HG02973 (cell line): Measurements from ENCODE around the gene IL10RB.
"Not testable (repeated sequence)": the region's sequence is repeated elsewhere in the genome, so short reads cannot be mapped to it uniquely, and the experiment has no call there.

Experiments used
- ATAC-seq: cut with Tn5 transposase; IDR thresholded peaks from one replicate; pipeline ENCODE4 v1.9.1; 2021; ENCODE audit warnings: moderate library complexity; ENCODE audit not compliant: unreplicated experiment

Gene IL10RB

DNA sequence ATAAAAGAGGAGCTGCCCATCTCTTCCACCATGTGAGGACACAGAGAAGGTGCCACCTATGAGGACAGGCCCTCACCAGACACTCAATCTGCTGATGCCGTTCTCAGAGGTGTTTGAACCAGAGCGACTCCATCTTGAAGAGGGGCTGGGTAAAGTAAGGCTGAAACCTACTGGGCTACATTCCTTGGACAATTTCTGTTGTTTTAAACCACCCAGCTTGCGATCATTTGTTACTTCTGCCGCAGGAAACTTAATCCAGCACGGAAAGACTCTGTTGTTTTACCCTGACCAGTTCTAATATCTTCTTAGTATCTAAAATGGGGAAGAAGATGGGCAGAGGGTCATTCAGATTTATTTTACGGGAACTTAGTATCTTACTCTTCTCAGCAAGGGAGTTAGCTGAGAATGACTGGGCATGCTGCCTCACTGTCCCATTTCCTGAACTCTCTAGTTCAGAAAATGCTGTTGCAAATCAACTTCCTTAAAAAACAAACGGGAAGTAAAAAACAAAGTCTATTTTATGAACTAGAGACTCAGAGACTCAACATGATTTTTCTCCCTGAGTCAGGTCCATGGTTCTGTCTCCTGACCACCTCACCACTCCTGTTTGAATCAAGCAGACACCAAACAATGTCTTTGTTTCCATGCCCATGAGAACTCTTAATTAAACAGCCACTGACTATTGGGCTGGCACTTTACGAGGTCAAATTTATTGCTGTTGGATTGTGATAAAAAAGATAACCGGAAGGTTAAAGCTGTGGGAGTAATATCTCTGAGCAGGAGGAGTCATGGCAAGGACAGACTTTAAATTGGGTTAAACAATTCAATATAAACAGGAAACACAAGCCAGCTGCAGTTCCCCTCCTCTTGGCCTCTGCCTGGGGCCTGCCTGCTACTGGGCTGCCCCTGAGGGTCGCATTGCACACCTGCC, 34.8 kb downstream of the IL10RB start:
- ATAC-seq = no peak

DNA sequence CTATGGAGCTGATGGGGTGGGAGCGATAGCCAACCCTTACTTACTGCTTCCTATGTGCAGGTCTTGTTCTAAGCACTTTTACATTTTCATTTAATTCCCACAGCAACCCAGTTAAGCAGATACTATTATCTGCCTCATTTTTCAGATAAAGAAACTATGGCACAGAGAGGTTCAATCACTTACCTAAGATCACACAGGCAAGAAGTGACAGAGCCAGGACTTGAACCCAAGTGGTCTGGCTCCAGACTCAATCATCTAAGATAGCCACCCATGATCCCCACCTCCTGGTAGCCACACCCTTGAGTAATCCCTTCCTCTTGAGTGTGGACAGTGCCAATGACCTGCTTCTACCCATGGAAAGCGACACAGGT, 35.5 kb downstream of the IL10RB start:
- no peak for ATAC-seq

DNA sequence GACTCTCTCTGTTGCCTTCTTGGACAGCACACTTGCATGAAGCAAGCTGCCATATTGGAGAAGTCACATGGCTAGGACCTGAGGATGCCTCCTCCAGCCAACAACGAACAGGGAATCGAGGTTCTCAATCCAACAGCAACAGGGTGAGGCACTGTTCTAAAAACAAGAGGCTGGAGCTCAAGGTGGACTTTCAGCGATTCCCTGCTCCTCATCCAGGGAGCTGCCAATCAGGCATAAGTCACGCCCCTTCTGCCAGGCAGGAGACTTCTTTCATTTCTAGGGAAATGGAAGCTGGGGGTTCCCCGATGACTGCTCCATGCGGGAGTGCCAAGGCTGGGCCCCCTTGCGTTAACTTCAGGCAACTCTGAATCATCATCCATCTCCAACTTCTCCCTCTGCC, 35.9 kb downstream of the IL10RB start:
- no peak for ATAC-seq

DNA sequence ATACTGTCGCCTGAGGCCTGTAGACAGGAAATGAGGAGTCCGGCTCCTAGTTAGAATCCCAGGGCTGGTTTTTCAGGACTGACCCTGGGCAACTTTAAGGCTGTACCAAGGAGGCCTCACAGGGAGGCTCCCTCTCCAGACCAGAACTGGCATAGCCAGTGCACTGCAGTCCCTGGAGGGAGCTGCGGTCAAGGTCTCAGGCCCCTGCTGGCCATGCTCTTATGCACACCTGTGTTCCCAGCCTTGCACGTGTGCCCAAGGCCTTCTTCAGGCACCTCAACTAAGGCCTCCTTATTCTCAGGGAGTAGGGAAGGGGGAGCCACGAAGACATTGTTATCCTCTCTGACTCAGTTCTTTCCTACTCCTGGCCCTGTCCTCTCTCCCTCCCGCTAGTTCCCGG, 36.6 kb downstream of the IL10RB start:
- ATAC-seq = no peak

DNA sequence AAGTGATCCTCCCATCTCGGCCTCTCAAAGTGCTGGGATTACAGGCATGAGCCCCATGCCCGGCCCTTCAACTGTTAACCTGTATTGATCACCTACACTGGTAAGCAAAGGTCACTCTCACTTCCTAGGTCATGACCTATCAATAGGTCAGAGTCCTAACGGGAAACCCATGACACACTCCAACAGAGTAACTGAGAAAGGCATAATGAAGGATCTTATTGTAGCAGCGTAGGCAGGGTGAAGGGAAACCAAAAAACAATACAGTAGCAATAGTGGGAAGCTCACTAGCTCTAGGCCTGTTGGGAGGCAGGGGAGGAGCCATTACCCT, 39.1 kb downstream of the IL10RB start:
- ATAC-seq = no peak

DNA sequence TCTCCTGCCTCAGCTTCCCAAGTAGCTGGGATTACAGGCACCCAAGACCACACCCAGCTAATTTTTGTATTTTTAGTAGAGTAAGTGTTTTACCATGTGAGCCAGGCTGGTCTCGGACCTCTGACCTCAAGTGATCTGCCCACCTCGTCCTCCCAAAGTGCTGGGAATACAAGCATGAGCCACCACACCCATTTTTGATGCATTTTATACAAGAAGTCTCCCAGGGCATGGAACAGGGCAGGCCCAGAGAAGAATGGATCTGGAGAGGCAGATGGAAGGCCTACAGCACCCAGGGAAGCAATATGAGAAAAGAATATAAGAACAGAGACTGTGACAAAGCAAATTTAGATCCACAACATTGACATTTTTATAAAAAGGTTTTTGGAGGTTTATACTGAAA, 39.8 kb downstream of the IL10RB start:
- no peak for ATAC-seq

DNA sequence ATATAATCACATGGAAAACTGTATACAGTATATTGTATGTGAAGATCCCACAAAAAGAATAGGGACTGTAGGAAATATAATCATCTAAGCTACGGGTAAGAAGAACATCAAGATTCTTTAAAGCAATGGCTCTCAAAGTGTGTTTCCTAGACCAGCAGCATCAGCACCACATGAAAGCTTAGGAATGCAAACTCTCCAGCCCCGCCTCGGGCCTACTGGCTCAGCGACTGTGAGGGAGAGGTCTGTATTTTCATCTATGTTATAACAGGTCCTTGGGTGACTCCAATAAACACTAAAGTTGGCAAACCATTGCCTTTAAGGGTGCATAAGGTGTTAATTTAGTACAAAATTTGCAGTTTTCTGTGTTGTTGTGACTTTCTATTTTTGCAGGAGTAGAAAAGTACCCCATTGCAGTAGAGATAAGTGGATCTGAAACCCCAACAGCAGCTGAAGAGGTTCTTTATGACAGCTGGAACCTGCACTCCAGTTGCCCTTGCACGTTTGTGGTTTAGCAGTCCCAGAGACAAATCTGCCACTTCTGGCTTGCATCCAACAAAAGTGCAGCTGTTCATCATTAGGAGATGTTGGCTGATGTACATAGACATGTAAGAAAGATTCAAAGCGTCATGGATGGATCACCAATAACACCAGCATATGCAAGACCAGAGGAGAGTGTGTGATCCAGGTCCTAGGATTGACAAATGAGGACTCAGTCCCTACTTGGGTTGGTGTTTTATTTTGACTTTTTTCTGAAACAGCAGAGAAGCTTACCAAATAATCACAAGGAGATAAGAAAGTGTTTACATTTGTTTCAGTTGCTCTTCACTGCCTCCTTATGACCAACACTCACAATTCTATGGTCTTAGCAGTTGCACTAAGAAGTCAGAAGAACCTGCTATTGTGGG, 42.7 kb downstream of the IL10RB start:
- peak; percentile 77 for ATAC-seq

DNA sequence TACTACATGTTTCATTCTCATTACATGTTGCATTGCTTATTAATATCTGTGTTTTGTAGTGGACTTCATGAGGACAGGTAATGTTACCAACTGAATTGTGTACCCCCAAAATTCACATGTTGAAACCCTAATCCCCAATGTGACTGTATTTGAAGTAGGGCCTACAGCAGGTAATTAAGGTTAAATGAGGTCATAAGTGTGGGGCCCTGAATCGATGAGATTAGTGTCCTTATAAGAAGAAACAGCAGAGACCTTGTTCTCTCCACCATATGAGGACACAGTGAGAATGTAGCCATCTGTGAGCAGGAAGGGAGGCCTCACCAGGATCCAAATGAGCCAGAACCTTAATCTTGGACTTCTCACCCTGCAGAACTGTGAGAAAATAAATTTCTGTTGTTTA, 43.6 kb downstream of the IL10RB start:
- no peak for ATAC-seq

DNA sequence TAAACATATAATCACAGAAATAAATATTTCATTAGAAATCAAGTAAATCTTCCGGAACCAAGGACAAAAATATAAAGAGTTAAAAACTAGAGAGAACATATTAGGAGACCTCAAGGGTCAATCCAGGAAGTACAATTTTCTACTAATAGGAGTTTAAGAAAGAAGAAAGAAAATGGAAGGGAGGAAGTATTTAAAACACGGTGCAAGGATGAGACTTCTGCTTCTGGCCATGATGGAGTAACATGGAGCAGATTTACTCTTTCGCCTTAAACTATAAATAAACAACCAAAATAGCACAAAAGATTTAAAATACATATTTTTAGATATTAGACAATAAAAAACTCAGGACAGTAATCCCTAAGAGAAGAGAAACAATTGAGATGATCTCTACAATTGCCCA, 46.0 kb downstream of the IL10RB start:
- no peak for ATAC-seq

DNA sequence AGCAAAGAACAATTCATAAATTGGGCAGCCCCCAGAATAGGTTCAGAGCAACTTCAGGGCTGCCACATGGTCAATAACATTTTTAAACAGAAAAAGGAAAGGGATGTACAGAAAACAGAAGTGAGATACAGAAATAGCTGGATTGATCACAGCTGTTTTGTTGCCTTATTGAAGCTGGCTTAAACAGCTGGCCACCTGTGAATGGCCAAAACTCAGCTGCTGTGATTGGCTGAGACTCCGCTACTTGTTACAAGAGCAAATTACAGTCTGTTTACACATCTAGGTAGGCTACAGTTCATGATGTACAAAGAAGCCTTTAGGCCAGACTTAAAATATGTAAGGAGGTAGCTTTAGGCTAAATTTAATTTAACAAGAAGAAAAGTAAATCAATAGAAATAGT, 47.0 kb downstream of the IL10RB start:
- ATAC-seq = no peak

DNA sequence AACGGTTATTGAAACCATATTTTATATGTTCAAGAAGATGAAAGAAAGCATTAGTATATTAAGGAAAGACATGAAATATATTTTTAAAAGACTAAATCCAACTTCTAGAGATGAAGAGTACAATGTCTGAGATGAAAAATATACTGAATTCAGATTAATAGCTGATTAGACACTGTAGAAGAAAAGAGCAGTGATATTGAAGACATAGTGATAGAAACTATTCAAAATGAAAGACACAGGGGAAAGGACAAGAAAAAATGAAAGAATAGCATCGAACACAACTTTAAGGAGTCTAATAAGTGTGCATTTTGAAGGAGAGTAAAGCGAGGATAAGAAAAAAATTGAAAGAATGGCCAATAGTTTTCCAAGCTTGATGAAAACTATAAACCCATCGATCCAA, 47.4 kb downstream of the IL10RB start:
- ATAC-seq = no peak

DNA sequence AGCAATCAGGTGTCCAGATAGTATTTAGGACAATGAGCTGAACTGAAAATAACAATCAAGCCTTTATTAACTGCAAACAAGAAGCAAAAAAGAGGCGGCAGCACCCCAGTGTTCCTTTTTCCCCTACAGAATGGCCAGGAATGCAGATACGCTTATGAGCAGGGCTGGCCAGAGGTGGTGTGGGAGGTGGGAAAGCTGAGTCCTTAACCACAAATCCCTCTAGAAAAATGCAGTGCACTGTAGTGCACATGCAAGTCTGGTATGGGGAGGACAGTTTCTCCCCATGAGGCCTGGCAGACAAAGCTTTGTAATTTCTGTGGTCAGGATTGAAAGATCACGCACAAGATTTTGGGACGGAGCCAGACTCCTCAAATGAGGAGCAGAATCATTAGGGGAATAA, 47.9 kb downstream of the IL10RB start:
- ATAC-seq = no peak

DNA sequence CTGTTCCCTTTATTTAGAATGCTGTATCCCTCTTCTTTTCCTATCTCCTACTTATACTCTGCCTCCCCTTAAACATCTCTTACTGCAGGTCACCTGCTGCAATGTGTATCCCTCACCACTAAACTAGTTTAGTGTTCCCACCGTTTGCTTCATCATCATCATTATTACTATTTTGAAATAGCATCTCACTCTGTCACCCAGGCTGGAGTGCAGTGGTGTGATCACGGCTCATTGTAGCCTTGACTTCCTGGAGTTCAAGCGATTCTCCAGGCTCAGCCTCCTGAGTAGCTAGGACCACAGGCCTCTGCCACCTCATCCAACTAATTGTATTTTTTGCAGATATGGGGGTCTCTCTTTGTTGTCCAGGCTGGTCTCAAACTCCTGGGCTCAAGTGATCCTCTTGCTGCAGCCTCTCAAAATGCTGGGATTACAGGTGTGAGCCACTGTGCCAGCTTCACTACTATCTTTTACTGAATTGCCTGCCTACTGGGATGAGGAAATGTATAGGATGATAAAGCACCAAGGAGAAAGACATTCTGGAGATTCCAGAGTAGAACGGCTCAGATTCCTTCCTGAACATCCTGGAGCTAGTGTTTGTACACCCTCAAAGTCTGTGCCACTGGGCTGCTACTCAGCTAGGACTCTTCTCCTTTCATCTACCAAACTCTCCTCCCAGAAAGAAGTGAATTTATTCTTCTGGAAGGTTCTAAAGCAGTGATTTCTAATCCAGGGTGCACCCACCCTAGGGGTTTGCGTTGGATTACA, 50.0 kb downstream of the IL10RB start:
- no peak for ATAC-seq

DNA sequence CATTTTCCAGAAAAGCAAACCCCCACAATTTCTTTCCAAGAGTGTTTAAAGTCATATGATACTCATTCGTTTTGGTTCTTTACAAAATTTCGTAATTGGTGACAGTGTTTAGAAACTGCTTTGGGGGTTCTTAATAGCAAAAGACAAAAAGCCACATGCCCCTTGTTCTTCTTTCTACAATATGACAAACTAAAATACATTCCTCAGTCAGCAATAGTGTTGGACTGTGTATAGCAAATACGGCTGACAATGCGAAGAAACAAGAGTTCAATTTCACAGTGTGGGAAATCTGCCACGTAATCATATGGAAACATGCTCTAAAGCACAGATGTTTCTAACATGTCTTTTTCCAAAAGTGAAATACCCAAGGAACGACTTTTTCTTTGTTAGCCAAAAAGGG, 51.0 kb downstream of the IL10RB start:
- ATAC-seq = no peak

DNA sequence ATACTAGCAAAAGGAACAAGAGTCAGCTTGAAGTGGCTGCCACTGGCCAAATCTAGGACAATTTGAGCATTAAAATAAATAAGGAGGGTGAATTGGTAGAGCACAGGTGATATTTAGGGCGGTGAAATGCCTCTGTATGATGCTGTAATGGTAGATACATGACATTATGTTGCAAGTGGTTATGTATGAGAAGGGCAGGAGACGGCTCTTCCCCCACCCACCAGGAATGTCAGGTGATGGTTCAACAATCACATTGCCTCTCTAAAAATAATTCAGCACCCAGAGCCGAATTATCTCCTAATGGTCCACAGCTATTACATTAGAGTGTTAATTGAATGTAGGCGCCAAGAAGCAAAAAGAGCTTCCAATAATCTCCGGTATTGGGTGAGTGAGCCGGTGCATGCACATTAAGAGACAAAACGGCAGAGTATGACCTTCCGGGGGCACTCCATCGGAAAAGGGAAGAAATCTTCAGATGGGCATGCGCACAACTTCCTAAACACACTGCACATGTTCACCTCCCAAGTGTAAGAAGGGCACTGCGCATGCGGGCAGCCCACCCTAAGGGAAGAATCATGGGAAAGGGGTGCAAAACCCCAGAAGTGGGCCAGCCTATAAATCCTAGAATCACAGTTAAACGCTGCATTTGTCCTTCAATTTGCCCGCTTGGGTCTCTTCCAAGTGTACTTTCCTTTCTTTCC, 51.8 kb downstream of the IL10RB start:
- no peak for ATAC-seq

DNA sequence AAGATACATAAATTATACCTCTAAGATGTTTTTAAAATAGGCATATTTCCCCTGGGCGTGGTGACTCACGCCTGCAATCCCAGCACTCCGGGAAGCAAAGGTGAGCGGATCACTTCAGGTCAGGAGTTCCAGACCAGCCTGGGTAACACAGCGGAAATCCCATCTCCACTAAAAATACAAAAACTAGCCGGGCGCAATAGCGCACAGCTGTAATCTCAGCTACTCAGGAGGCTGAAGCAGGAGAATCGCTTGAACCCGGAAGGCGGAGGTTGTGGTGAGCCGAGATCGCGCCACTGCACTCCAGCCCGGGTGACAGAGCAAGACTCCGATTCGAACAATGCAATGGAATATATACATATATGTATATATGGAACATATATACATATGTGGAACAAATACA, 54.8 kb downstream of the IL10RB start:
- ATAC-seq = not testable (repeated sequence)

DNA sequence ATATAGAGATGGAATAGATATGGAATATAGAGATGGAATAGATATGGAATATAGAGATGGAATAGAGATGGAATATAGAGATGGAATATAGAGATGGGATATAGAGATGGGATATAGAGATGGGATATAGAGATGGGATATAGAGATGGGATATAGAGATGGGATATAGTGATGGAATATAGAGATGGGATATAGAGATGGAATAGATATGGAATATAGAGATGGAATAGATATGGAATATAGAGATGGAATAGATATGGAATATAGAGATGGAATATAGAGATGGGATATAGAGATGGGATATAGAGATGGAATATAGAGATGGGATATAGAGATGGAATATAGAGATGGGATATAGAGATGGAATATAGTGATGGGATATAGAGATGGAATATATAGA, 57.4 kb downstream of the IL10RB start:
- ATAC-seq = not testable (repeated sequence)

DNA sequence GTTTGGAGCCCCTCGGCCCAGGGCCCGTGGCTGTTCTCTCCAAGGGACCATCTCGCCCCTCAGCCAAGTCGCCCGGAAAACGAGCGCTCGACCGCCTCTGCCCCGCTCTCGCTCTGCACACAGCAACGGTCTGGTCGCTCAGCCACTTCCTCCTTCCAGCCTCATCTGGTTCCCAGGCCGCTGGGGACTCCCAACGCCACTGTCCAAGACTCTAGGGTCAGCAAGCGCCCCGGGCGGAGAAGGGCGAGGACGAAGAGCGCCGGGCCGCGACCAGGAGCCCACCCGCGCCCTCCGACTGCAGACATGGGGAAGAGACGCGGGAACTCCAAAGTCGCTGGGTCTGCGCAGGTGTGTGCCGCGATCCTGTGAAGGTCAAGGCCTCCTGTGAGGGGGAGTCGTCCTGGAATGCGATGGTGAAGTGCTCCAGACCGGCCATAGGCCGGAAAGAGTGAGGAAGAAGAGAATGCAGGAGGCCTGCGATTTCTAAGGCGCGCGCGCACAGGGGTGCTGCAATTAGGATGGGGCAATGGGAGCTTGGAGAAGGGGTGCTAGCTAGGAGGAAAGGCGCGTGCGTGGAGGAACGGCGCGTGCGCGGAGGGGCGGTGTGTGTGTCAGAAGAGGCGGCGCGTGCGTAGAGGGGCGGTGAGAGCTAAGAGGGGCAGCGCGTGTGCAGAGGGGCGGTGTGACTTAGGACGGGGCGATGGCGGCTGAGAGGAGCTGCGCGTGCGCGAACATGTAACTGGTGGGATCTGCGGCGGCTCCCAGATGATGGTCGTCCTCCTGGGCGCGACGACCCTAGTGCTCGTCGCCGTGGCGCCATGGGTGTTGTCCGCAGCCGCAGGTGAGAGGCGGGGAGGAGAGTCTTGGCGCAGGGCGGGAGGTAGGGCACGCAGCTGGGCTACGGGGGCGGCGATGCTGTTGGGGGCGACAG, 58.4 kb downstream of the IL10RB start, which contains the start of gene IFNAR1:
TSS of gene IFNAR1 (plus strand) at position 680 of the 931 bp plus-strand sequence. CDS start at position 766, 86 bp downstream.
- peak; percentile 80 for ATAC-seq

DNA sequence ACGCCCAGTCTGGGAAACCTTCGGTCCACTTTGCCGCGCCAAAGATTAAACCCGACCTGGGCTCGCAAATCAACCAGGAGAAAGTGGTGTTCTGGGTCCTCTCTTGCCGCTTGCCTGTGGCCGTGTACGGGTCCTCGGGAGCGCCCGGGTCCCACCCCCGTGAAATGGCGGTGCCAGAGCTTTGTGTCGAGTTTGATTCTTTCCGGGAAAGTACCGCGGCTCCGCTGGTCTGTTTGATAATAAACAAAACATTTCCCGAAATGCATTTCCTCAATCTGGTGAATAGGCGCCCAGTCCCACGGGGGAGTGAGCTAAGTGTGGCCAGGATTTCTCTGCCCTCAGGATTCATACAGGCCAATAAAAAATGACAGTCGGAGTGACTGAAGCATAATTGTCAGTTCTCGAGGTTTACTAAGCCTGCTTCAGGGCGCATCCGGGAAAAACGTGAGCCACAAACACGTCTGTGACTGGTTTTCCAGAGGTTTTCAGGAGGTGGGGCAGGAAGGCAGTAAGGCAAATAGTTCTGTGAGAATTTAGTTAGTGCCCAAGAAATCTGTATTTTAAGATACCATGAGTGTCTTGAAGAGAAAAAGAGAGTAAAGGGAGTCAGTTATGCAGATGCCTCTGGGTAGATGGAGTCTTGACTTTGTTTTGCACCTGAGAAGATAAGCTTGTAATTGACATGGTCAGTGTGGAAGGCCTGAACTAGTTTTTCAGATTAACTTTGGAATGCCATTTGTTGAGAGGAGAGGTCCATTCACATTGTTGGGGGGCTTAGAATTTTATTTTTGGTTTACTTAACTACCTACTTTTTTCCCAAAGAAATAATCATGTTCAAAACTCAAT, 59.3 kb downstream of the IL10RB start:
- ATAC-seq = peak; percentile 19
